ENCODE measurements around the gene ALK.

DNA sequence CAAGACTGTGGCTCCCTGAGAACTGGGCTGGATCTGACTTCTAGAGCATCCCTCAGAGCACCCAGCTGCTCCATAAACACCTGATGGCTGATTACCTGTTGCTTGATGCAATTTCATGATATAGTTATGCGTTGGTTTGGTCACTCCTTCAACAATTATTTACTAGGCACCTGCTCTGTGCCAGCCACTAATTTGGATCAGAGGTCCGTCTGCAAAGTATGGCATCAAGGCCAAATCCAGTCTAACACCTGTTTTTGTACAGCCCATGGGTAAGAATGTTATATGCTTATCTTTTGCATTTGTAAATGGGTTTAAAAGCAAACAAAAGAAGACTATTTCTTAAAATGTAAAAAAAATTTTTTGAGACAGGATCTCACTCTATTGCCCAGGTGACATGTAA lies 348.2 kb downstream of the ALK start:
- TF ChIP-seq CREB1 (CRISPR knock-in tag; IDR thresholded peaks at IDR 0.05; ENCODE audit: low read depth), result no peak
- TF ChIP-seq CTCF (conservative IDR thresholded peaks at IDR 0.05; ENCODE audit: low read depth in 2 of 2), result no peak
- no peak for TF ChIP-seq STAT1 (IDR thresholded peaks at IDR 0.05; ENCODE audit: unreplicated experiment)
- no peak for TF ChIP-seq REST (IDR thresholded peaks at IDR 0.05; ENCODE audit: unreplicated experiment)
- TF ChIP-seq EZH2phosphoT487 (IDR thresholded peaks at IDR 0.05; ENCODE audit: unreplicated experiment), result no peak
- TF ChIP-seq POLR2AphosphoS5 (IDR thresholded peaks at IDR 0.05; ENCODE audit: low read depth), result no peak
- TF ChIP-seq EZH2 (IDR thresholded peaks at IDR 0.05; ENCODE audit: low read depth, unreplicated experiment), result no peak
- TF ChIP-seq NANOG (IDR thresholded peaks at IDR 0.05; ENCODE audit: borderline replicate concordance), result no peak
- TF ChIP-seq JUNB (IDR thresholded peaks at IDR 0.05; ENCODE audit: unreplicated experiment), result no peak
- TF ChIP-seq ZNF331 (CRISPR knock-in tag; IDR thresholded peaks at IDR 0.05; ENCODE audit: low read depth), result no peak
